ENCODE results near the gene DIP2C.
"Not testable (repeated sequence)": the region's sequence is repeated elsewhere in the genome, so short reads cannot be mapped to it uniquely, and the experiment has no call there.

Gene DIP2C

GRCh38 chr10:343231-344220, 345.9 kb downstream of the DIP2C start:
- DNase-seq, result no peak

- no peak for DNase-seq
Observed at GRCh38 chr10:341081-341740, 348.3 kb downstream of the DIP2C start.

- no peak for DNase-seq
Observed at GRCh38 chr10:340646-341045, 348.8 kb downstream of the DIP2C start.

GRCh38 chr10:339038-339391, 350.5 kb downstream of the DIP2C start:
- DNase-seq, result no peak

GRCh38 chr10:338171-339037, 351.1 kb downstream of the DIP2C start:
- DNase-seq, result no peak

- no peak for DNase-seq
Observed at GRCh38 chr10:336247-336646, 353.2 kb downstream of the DIP2C start.

- no peak for DNase-seq
Observed at GRCh38 chr10:335151-335800, 354.2 kb downstream of the DIP2C start.

GRCh38 chr10:331186-331585, 358.3 kb downstream of the DIP2C start:
- DNase-seq, result no peak

GRCh38 chr10:329361-330099, 359.9 kb downstream of the DIP2C start:
- DNase-seq, result peak; percentile 12

- DNase-seq, result no peak
Observed at GRCh38 chr10:327889-328852, 361.3 kb downstream of the DIP2C start.

GRCh38 chr10:326894-327635, 362.4 kb downstream of the DIP2C start:
- DNase-seq, result no peak

GRCh38 chr10:326350-326749, 363.1 kb downstream of the DIP2C start:
- no peak for DNase-seq

- no peak for DNase-seq
Observed at GRCh38 chr10:325282-325681, 364.2 kb downstream of the DIP2C start.

GRCh38 chr10:324593-324992, 364.9 kb downstream of the DIP2C start:
- DNase-seq, result no peak

GRCh38 chr10:323651-324293, 365.7 kb downstream of the DIP2C start:
- peak; percentile 33 for DNase-seq

GRCh38 chr10:323046-323445, 366.4 kb downstream of the DIP2C start:
- not testable (repeated sequence) for DNase-seq

GRCh38 chr10:320771-321170, 368.7 kb downstream of the DIP2C start:
- DNase-seq, result no peak

GRCh38 chr10:317926-318325, 371.5 kb downstream of the DIP2C start:
- no peak for DNase-seq

GRCh38 chr10:317271-317769, 372.1 kb downstream of the DIP2C start:
- no peak for DNase-seq

All from activated CD4-positive, alpha-beta T cell treated with anti-CD3 and anti-CD28 coated beads, Interleukin-2, amount 50 U/mL, for 1 hour (primary cell).